Measurements from ENCODE around the gene MUC2. TPM values are rescaled to one million over a fixed set of nuclear protein-coding genes. Genes with fewer than 3 reads are reported as not detected.

The MUC2 gene
- total RNA-seq, 1 experiment from 2014 or later: 0.47 TPM

DNA sequence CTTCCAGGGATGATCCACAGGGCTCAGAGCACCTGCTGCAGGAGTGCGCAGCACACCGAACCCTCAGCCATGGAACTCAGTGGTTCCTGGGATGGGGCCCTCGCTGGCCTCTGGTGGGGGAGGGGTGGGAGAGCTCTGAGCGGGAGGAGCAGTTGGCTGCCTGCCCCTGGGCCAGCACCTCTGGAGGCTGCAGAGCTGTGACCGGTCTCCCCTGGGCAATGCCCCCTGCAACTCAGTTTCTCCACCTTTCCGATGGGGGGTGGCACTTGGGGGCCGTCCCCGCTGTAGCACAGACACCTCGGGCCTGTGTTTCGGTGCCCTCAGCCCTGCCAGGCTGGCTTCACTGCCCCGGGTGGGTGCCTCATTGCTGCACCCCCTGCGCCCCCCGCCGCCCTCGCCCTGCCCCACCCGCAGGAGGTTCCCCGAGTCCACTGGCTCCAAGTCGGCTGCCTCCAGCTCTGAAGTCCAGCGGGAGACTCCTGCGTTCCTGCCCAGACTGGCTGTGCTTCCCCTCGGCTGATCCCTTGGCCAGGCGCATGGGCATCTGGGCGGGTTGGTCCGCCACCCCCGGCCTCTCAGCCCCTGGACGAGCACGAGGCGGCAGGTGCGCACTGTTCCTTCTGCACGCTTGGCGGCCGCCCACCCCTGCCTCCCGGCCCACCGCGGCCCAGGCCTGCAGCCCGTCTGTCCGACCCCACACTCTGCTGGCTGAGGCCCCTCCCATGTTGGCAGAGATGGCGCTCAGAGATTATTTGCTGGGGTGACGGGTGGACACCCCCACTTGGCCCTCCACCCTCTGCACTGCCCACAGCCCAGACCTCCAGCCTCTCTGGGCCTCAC lies 40.0 kb upstream of the MUC2 start:
- no peak for ATAC-seq
- no peak for TF ChIP-seq EZH2phosphoT487 (IDR thresholded peaks at IDR 0.05; ENCODE audit: borderline replicate concordance)
- TF ChIP-seq, protein P1, sequence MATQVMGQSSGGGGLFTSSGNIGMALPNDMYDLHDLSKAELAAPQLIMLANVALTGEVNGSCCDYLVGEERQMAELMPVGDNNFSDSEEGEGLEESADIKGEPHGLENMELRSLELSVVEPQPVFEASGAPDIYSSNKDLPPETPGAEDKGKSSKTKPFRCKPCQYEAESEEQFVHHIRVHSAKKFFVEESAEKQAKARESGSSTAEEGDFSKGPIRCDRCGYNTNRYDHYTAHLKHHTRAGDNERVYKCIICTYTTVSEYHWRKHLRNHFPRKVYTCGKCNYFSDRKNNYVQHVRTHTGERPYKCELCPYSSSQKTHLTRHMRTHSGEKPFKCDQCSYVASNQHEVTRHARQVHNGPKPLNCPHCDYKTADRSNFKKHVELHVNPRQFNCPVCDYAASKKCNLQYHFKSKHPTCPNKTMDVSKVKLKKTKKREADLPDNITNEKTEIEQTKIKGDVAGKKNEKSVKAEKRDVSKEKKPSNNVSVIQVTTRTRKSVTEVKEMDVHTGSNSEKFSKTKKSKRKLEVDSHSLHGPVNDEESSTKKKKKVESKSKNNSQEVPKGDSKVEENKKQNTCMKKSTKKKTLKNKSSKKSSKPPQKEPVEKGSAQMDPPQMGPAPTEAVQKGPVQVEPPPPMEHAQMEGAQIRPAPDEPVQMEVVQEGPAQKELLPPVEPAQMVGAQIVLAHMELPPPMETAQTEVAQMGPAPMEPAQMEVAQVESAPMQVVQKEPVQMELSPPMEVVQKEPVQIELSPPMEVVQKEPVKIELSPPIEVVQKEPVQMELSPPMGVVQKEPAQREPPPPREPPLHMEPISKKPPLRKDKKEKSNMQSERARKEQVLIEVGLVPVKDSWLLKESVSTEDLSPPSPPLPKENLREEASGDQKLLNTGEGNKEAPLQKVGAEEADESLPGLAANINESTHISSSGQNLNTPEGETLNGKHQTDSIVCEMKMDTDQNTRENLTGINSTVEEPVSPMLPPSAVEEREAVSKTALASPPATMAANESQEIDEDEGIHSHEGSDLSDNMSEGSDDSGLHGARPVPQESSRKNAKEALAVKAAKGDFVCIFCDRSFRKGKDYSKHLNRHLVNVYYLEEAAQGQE (IDR thresholded peaks at IDR 0.05; ENCODE audit: low read depth): no peak
- no peak for TF ChIP-seq EZH2 (IDR thresholded peaks at IDR 0.05)
- TF ChIP-seq, protein P2, sequence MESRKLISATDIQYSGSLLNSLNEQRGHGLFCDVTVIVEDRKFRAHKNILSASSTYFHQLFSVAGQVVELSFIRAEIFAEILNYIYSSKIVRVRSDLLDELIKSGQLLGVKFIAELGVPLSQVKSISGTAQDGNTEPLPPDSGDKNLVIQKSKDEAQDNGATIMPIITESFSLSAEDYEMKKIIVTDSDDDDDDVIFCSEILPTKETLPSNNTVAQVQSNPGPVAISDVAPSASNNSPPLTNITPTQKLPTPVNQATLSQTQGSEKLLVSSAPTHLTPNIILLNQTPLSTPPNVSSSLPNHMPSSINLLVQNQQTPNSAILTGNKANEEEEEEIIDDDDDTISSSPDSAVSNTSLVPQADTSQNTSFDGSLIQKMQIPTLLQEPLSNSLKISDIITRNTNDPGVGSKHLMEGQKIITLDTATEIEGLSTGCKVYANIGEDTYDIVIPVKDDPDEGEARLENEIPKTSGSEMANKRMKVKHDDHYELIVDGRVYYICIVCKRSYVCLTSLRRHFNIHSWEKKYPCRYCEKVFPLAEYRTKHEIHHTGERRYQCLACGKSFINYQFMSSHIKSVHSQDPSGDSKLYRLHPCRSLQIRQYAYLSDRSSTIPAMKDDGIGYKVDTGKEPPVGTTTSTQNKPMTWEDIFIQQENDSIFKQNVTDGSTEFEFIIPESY (IDR thresholded peaks at IDR 0.05; ENCODE audit: extremely low read depth, insufficient replicate concordance, low read length): no peak
- H3K4me3 ChIP-seq (replicated peaks in 1 of 2; ENCODE audit: low read depth in 1 of 2, low read length in 2 of 2): no peak overlapping the region
- H3K79me2 ChIP-seq (ENCODE audit: insufficient read depth, low read length): no peaks in the 10 kb centered on the region
- no peak for DNase-seq (ENCODE audit: low read depth, low spot score)
- no peaks in the 10 kb centered on the region for H3K36me3 ChIP-seq (ENCODE audit: control insufficient read depth in 1 of 2, insufficient read depth in 2 of 2, low read length in 2 of 2)
- RAD21 ChIA-PET (ENCODE audit: low non-redundant PET in 1 of 2, low total read pairs in 2 of 2, uncharacterized antibody in 2 of 2, unreplicated experiment in 2 of 2): no interaction called here
- H3K9me3 ChIP-seq (ENCODE audit: control insufficient read depth in 1 of 2, insufficient read depth in 1 of 2, low read depth in 1 of 2, low read length in 2 of 2): no peaks in the 10 kb centered on the region; a peak in 1 of 4 replicates
- POLR2A ChIA-PET: no interaction called here
- H3K4me1 ChIP-seq (ENCODE audit: control insufficient read depth in 1 of 2, insufficient read depth in 2 of 2, low read length in 2 of 2): no peaks in the 10 kb centered on the region
- H4K20me1 ChIP-seq (ENCODE audit: insufficient read depth): no peaks in the 10 kb centered on the region
- BruUV-seq (replicated peaks): no TSS peak
- intact Hi-C loops (cut with micrococcal nuclease): no loop called here
- no peak overlapping the region for H3K27ac ChIP-seq (ENCODE audit: low read depth, low read length)
- H3K27me3 ChIP-seq (ENCODE audit: insufficient read depth, low read length): no peaks in the 10 kb centered on the region
- H2AFZ ChIP-seq (ENCODE audit: low read depth, low read length, poor library complexity, severe bottlenecking): no peak overlapping the region
- no peak overlapping the region for H3K9ac ChIP-seq (ENCODE audit: low read length)
- no peak overlapping the region for H3K4me2 ChIP-seq (ENCODE audit: low read length)
- CTCF ChIA-PET: no interaction called here
- H3K9me2 ChIP-seq (ENCODE audit: insufficient read depth): no peaks in the 10 kb centered on the region
